Fibroblast of gingiva (primary cell): ENCODE results near the gene TAPT1.

Experiments
- DNase-seq: peaks from one replicate; pipeline ENCODE4 v3.0.0-alpha.2; 2011; ENCODE audit warnings: low read depth

Gene TAPT1, protein sequence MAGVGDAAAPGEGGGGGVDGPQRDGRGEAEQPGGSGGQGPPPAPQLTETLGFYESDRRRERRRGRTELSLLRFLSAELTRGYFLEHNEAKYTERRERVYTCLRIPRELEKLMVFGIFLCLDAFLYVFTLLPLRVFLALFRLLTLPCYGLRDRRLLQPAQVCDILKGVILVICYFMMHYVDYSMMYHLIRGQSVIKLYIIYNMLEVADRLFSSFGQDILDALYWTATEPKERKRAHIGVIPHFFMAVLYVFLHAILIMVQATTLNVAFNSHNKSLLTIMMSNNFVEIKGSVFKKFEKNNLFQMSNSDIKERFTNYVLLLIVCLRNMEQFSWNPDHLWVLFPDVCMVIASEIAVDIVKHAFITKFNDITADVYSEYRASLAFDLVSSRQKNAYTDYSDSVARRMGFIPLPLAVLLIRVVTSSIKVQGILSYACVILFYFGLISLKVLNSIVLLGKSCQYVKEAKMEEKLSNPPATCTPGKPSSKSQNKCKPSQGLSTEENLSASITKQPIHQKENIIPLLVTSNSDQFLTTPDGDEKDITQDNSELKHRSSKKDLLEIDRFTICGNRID

DNA sequence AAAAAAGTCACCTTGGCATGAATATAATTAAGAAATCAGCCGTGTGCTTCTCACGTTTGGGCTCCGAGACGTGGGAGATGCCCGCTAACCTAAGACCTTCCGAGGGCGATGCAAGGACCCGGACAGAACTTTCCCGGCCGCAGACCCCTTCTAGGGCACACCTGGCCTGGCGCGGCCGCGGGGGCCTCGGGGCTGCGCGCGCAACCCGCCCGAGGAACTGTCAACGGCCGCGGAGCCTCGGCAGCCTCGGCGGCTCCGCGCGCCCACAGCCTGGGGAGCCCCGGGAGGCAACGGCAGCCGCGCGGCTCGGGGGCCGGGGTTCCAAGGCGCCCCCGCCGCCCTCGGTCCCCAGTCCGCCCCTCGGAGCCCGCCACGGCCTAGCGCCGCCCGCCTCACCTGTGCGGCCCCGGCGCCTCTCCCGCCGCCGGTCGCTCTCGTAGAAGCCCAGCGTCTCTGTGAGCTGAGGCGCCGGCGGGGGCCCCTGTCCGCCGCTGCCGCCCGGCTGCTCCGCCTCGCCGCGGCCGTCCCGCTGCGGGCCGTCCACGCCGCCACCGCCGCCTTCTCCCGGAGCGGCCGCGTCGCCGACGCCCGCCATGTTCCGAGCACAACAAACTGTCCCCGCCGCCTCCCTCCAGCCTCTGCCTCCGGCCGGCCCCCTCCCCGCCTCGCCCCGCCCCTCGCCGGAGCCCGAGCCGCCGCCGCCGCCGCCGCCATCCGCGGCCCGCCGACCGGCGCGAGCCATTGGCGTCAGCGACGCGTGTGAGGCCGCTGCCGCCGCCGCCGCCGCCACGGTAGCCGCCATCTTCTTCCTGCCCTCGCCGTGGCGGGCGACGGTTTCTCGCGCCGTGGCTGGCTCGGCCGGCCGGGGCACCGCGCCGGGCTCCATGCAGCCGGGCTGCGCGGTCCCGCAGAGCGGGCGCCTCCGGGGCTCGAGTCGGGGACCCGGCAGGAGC, at the start of gene TAPT1:
Gene TAPT1 (minus strand): TSS at position 609 of the 953 bp plus-strand sequence. CDS start 14 bp downstream, at position 595.
- peak; percentile 65 for DNase-seq

DNA sequence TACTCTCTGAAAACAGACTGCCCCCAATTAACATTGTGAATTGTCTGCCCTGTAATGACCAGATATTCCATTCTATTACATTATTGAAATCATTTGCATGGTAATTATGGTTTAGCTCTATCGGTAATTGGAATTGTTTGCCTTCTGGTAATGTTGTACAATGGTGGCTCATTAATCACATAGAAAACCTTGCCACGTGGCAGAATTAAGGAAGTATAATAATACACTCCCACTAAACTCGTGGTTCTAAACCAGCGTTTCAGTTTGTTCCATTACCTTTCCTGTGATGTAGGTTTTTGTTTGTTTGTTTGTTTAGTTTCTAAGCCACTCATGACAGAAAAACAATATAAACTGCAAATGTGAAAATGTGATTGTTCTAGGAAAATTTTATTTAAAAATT, 45.1 kb upstream of the TAPT1 start:
- DNase-seq: no peak

DNA sequence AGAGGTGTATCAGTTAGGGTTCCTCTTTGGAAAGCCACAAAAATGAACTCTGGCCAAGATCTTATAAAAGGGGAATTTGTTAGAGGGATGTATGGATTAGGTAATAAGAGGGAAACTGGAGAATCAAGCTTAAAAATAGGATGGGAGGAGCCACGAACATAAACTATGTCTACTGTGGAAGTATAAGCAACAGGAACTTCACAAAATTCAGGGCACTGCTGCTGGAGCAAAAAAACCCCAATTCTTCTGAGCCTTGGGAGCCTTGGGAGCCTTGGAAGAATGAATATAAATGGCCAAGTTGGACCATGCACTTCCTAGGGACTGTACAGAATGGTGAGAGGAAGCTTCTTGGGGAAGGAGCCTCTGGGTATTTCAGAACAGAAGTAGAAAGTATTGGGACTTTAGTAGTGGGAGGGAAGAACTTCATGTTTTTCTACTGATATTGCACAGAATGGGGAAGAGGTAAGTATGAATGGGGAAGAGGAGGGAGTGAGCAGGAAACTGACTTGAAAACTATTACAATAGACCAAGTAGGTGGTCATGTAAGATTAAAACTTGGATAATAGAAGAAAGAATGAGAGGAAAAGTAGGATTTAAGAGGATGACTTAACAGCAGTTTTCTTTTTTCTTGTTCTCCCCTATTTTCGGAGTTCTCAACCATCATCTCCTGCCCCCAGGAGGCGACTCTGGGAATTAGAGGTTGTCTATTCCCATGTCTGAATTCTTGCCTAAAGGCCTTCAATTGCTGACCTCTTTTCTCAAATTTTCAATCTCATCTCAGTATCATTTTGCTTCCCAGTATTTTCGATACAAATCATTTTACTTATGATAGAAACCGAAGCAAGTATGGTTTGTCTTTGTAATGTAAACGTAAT, 44.4 kb upstream of the TAPT1 start:
- DNase-seq: no peak

DNA sequence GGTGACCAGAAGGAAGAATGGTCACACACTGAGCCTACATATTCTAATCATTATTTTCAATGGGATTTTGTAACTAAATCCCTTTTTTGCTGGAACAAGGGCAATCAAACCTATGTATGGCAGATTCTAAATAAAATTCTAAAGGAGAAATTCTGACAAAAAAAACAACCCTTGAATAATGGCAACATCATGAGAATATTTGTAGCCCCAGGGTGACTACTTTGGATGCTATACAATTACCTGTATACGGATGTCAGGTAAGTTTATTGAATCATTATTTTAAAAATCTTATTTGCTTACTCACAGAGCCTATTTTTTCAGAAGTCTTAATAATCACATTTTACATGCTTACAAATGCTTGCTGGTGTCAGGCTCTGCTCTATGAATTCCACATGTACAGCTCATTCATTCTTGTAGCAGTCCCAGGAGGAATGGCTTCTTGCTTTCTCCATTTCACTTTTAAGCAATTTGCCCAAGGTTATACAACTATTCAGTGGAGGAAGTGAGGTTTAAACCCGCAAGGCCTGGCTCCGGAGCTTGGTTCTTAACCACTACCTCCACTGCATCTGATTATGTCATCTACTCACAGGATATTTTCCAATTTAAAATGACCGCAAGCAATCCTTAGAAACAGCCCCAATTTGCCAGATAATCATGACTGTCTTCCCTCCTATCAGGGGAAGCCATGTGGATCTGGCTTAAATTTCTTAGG, 43.6 kb upstream of the TAPT1 start:
- DNase-seq: peak; percentile 94

DNA sequence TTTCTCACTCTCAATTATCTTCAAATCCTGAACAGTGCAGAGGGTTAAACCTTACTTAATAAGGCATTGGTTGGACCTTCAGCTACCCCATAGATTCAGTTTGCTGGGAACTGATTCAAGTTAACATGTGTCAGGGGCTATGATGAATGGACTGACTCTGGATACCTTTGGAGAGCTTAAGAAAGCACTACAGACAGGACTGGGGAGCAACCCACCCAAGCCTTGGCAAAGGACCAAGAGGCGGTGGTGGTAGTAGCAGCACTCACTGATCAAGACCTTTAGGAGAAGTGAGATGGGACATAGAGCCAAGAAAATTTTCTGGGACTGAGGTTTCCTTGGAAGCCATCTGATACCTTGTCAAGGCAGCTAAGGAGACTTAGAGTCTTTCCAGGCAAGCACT, 43.0 kb upstream of the TAPT1 start:
- DNase-seq: no peak

DNA sequence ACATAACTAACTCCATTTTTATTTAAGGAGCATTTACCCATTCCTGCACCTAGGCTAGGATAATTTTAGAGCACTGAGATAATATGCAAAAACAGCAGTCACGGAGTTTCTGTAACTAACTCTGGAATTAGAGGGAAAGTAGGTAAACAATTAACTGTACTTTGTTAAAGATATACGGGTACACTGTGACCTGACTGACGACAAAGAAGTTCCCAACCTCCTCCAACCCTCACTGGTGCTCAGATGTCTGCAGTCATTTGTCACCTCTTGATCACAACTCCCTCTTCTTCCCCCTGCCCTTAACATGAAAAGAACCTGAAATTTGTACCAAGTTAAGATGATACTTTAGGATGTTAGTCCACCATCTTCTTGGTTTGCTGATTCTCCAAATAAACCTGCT, 42.0 kb upstream of the TAPT1 start:
- no peak for DNase-seq

DNA sequence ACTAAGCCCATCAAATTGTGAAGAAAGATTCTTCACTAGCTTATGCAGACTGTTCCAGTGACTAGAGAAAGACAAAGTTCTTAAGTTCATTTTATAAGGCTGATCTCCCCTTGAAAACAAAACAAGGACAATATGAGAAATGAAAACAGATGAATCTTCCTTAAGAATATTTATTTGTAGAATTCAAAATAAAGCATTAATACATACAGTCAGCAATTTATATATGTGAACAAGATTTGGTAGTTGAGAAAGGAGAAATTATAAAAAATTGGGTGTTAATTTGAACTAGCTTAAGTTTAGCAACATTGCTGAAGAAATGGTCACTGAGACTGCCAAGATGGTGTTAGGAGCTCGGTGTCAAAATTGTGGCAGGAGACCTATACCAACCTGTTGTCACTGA, 41.4 kb upstream of the TAPT1 start:
- DNase-seq: no peak

DNA sequence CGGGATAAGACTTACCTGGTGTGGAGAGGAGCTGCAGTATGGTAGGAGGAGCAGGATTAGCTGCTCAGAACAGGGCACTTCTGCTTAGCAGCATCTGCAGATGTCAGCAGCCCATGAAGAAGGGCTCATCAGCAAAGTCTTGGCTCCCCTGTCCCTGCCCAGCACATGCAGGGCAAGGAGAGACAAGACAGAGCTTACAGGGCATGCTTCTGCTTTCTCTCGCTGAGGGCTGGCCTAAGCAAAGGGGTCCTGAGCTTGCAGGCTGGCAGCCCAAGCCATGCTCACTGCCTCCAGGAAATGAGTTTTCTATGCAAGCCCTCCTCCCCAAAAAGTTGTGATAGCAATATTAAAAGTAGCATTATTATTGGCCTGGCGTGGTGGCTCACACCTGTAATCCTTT, 39.5 kb upstream of the TAPT1 start:
- no peak for DNase-seq

DNA sequence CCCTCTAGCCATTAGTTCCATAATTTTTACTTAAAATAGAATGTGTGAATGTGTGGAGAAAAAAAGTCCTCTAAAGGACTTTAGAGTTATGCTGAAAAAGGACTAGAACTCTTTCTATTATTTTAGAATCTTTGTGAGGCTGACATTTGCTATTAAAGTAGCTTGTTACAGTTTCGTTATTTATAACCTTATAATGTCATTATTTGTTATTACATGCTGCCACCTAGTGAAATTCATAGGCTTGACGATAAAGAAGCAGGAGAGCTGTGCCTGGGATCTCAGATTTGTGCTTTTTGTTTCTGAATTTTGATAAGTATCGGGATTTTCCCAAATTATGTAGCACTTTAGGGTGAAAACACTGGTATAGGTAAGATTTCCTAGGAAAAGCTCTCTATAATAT, 38.5 kb upstream of the TAPT1 start:
- peak; percentile 47 for DNase-seq

DNA sequence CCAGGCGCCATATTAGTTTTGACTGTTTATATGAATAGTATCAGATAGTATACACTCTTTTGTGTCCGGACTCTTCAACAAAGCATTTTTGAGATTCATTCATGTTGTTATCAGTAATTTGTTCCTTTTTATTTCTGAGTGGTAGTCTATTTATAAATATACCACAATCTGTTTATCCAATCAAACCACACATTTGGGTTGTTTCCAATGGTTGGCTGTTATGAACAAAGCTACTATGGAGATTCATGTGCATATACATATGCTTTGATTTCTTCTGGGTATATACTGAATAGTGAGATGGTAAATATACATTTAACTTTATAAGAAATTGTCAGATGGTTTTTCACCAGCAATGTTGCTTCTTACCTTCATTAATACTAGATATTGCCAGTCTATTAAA, 36.8 kb upstream of the TAPT1 start:
- no peak for DNase-seq

DNA sequence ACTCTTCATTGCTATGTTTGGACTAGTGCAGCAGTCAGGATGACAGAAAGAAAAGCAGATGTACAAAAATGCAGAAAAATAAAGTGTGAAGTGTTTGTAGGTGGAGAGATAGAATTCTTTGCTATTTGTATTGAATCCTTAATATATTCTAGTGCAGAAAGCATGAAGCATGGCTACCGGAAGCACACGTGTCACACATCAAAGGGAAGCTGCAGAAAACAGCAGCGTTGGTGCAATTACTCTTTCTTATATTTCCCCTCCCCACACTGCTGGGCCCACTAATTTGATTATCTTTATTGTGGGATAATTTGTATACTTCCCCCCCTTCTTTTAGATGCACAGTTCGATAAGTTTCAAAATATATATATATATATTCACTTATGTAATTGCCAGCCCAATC, 35.9 kb upstream of the TAPT1 start:
- DNase-seq: no peak

DNA sequence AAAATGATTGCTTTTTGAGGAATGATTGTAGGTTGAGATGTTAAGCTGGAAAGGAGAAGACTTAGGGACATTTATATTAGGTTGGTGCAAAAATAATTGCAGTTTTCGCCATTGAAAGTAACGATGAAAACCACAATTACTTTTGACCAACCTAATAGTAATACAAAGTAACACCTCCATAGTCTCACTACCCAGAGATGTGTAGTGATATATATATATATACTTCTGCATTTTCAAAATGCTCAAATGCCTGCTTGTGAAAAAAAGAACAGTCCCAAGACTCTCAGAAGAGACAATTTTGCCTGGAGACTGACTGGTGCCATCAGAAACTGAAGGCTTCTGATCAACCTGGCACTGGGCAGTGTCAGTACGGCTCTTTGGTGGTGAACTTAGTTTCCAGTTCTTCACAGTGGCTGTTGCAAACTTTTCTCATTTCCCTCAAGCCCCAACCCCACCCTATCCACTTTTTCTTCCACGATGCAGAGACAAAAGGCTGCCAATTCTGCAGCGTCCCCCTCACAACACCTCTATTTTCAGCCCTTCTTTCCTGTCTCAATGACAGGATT, 35.1 kb upstream of the TAPT1 start:
- no peak for DNase-seq

DNA sequence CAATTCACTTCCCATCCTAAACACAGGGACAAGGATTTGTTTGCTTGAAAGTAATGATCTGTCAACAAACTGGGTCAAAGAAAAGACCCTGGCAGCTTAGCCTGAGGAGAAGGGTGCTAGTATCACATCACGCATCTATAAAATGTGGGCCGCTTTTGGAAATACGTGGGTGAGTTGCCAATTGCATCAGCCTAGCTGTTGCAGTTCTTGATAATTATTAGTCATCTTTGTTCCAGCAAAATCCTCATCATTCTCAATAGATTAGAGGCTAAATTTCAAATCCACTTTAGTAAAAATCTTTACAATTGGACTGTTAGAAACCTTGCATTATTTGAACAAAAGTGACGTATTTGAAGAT, 33.6 kb upstream of the TAPT1 start:
- no peak for DNase-seq

DNA sequence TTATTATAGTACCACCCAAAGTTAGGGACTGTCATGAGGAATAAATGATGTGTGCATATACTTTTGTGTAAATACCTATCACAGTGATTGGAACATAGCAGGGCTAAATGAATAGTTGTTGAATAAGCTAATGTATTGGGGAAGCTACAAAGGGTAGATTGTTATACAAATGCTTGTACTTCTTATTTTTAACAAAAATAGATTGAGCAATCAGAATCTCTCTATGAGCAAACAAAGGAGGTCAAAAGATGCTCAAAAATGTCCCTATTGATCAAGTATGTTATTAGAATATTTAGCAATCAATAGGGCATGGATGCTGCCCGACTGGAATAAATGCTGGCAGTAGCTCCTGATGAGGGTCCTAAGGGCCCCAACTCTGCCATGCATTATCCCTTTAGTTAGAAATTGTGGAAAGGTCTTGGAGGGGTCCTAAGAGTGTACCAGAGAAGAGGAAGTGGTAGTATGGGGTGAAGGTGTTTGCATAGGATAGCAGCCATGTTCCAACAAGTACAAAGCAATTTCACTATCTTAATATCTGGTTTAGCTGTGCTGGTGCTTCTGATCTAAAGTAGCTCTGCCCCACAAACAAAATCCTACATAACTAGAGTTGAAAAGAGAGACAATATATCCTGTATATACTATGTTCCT, 33.1 kb upstream of the TAPT1 start:
- no peak for DNase-seq

DNA sequence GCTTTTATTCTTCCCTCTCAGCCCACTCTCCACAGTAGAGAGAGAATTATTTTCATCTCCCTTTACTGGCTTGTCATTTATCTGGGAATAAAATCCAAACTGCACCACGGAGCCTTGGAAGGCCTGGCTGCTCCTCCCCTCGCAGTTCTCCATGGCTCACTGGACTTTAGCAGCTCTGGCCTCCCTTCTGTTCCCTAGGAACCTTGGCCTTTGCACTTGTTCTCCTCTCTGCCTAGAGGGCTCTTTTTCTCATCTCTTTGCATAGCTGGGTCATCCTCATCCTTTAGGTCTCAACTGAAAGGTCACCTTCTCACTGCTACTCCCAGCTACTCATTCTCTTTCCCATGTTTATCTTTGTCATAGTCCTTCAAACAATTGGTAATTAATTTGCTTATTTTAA, 31.3 kb upstream of the TAPT1 start:
- DNase-seq: no peak

DNA sequence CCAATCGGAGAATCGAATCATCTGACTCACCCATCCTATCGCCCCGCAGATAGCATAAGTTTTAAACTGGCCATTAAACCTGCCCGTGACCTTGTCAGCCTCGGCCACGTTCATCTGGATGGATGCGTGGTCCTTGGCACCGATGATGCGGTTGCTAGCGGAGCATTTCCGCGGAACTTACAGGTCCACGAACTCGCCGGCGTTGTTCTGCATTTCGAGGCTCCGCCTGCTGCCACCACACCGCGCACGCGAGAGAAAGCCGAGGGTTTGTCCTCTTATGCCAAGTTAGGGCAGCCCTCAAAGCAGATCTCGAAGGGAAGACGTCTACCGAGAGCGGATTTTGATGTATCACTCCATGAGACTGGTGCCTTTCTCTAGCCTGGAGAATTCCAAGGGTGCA, 30.1 kb upstream of the TAPT1 start:
- DNase-seq: no peak

DNA sequence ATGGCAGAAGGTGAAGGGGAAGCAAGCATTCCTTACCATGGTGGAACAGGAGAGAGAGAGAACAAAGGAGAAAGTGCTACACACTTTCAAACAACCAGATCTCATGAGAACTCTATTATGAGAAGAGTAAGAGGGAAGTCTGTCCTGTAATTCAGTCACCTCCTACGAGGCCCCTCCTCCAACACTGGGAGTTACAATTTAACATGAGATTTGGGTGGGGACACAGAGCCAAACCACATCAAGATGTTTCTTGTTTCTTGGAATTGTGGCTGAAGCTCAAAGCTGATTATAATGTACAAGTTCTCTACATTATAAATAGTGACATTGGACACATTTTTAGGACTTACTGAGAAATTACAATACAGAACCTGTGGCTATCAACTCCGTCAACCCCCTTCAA, 29.5 kb upstream of the TAPT1 start:
- DNase-seq: no peak

DNA sequence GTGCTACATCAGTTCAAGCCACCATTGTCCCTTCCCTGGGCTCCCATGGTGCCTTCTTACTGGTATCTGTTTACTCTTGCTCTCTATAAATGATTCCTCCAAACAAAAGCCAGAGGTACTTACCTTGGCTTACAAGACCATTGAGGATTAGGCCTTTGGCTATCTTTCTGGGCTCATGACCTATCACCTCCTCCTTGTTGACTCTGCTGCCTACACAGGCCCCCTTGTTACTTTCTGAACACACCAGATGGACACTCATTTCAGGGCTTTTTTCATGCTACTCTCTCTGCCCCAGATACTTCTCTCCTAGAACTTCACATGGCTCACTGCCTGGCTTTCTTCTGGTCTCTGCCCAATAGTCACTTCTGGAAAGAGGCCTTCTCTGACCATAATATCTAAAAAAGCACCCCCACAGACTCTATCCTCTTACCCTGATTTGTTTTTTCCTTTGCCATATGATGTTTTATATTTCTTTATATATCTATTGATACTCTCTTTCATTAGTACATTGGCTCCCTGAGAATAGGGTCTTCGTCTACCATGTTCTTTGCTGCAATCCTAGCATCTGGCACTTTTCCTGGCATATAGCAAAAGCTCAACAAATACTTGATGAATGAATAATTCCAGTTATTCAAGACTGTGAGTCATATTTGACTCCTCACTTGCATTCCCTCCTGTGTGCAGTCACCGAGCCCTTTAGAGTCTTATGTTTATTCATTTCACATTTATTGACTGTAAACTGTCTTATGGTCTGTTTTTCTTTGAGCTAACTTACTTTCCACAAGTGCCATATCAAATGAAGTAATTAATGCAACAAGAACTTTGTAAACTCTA, 27.1 kb upstream of the TAPT1 start:
- DNase-seq: peak; percentile 72

DNA sequence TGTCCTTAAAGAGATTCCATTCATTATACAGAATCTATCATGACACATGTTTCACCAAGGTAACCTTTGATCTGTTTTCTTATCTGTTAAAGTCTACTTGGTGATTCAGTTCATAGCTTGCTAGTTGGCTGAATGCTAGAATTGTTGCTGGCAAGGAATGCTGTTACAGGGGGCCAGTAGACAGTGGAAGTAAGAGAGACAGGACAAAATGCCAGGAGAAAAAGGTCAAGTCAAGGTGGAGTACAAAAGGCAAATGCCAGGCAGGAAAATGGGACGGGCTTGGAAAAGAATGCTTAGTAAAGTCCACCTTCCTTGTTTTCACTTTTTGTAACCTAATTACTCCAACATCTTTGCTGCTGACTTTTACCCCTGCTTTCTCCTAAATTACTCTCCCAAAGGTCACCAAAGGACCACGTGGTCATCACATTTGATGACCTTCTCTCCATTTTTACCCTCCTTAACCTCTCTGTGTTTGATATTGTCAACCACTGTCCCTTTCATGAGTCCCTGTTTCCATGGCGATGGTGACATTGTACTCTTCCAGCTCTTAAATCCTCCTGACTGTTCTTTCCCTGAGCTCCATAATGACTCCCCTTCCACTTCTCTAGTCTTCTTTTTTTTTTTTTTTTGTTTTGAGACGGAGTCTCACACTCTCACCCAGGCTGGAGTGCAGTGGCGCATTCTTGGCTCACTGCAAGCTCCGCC, 24.5 kb upstream of the TAPT1 start:
- DNase-seq: no peak
